K562 (cell line): ENCODE results near the gene VSIG4. TPM values are rescaled to one million over a fixed set of nuclear protein-coding genes. Genes with fewer than 3 reads are reported as not detected.

Experiments
- CHCHD3 ChIP-seq: fragments of 250-450 bp; sonication (Bioruptor Pico); IDR thresholded peaks from 2 replicates; pipeline ENCODE4 v2.1.2; 2022; ENCODE audit warnings: mild to moderate bottlenecking
- GTF2A2 ChIP-seq: IDR thresholded peaks from 2 replicates; pipeline ENCODE4 v1.6.1; 2016; ENCODE audit warnings: mild to moderate bottlenecking, missing genetic modification characterization, missing compliant biosample characterization
- GTF2E2 ChIP-seq: fragments of 200-800 bp; sonication (Bioruptor generic); IDR thresholded peaks from 2 replicates; pipeline ENCODE4 v1.6.1; 2016; ENCODE audit warnings: missing genetic modification characterization, missing compliant biosample characterization
- HDAC6 ChIP-seq: IDR thresholded peaks from 2 replicates; pipeline ENCODE4 v1.6.1; 2012; ENCODE audit warnings: low read depth, mild to moderate bottlenecking, control low read depth, inconsistent platforms, low read length, moderate library complexity
- MCM5 ChIP-seq: fragments of 450-650 bp; IDR thresholded peaks from 2 replicates; pipeline ENCODE4 v1.6.1; 2016; ENCODE audit warnings: low read depth
- NBN ChIP-seq: fragments of 450-650 bp; IDR thresholded peaks from 2 replicates; pipeline ENCODE4 v1.6.1; 2016; ENCODE audit warnings: low read depth, mild to moderate bottlenecking
- RBM14 ChIP-seq: fragments of 200-400 bp; formaldehyde crosslinking; IDR thresholded peaks from 2 replicates; pipeline ENCODE4 v1.6.1; 2018; ENCODE audit warnings: low read depth, mild to moderate bottlenecking, low read length, moderate library complexity, borderline replicate concordance; ENCODE audit not compliant: insufficient read depth
- REST ChIP-seq, 2 experiments: fragments of 450-650 bp; formaldehyde crosslinking in 1 of 2; IDR thresholded peaks; 2 replicates each; pipeline versions ENCODE4 v1.4.0 to v1.6.1; 2014 to 2020; ENCODE audit warnings: mild to moderate bottlenecking in 2 of 2, borderline replicate concordance in 1 of 2, low read depth in 1 of 2
- SMAD4 ChIP-seq: fragments of 250-450 bp; sonication (Bioruptor Pico); conservative IDR thresholded peaks from 2 replicates; pipeline ENCODE4 v1.8.0; 2021; ENCODE audit warnings: inconsistent platforms, mild to moderate bottlenecking, moderate library complexity
- SRSF7 ChIP-seq: fragments of 200-400 bp; formaldehyde crosslinking; optimal IDR thresholded peaks from 2 replicates; pipeline ENCODE3; 2017; ENCODE audit warnings: mild to moderate bottlenecking, low read depth, low read length
- TGIF2 ChIP-seq: sonication (generic); formaldehyde crosslinking; IDR thresholded peaks from 2 replicates; pipeline ENCODE4 v1.8.1; 2022; ENCODE audit warnings: mild to moderate bottlenecking, missing genetic modification reagents, moderate library complexity
- XRCC5 ChIP-seq: fragments of 200-400 bp; formaldehyde crosslinking; IDR thresholded peaks from 2 replicates; pipeline ENCODE4 v1.6.1; 2017; ENCODE audit warnings: low read depth, mild to moderate bottlenecking, low read length
- ZNF561 ChIP-seq: fragments of 450-650 bp; formaldehyde crosslinking; conservative IDR thresholded peaks from 2 replicates; pipeline ENCODE4 v1.4.0; 2020; ENCODE audit warnings: mild to moderate bottlenecking, moderate library complexity
- ZNF696 ChIP-seq: fragments of 250-450 bp; sonication (Bioruptor Pico); conservative IDR thresholded peaks from 2 replicates; pipeline ENCODE4 v1.4.0; 2020; ENCODE audit warnings: mild to moderate bottlenecking, moderate library complexity
- polyA plus RNA-seq, 8 experiments: library from polyadenylated mRNA; depleted of rRNA in 4 of 8; stranded (reverse) in 5 of 8; unstranded in 3 of 8; fragments of >200 nt; fragmentation: Nextera tagmentation in 2 of 8; fragmentation: Illumina TruSeq in 1 of 8; extraction: Ambion mirVana in 2 of 8; extraction: Trizol in 1 of 8; gene quantifications; 2 replicates each; pipeline versions ENCODE4 v1.2.1 to v1.2.3, GENCODE V29; 2011 to 2014; ENCODE audit warnings: inconsistent platforms in 1 of 8, missing spikeins in 1 of 8
- total RNA-seq, 7 experiments: library from RNA; depleted of rRNA in 6 of 7; stranded (reverse); fragments of >200 nt in 6 of 7; fragmentation: Illumina TruSeq in 2 of 7; extraction: Trizol in 2 of 7; gene quantifications; 2 replicates each; pipeline versions ENCODE4 v1.2.1 to v1.2.3, GENCODE V29; 2011 to 2021; ENCODE audit warnings: low replicate concordance in 1 of 7
- TF ChIP-seq, protein P1 (sequence below): fragments of 250-450 bp; sonication (Bioruptor Pico); IDR thresholded peaks from 2 replicates; pipeline ENCODE4 v1.5.0; 2021
- TF ChIP-seq, protein P2 (sequence below), 2 experiments: fragments of 450-650 bp; IDR thresholded peaks; 2 replicates each; pipeline ENCODE4 v1.6.1; 2018; ENCODE audit warnings: mild to moderate bottlenecking in 2 of 2, low read depth in 1 of 2; ENCODE audit not compliant: partially characterized antibody in 2 of 2

The VSIG4 gene
- total and polyA plus RNA-seq, 9 of the 15 experiments (the other 6 are each of a cell fraction or from before 2014, with no cell fraction given): 0.22 to 1.6 (median 0.46) TPM; not detected in 1

GRCh38 chrX:66021401-66021764 lies 18.5 kb downstream of the VSIG4 start (continued):
- TF ChIP-seq ZNF696 (CRISPR knock-in tag): 0 out of 2 replicates have a peak, but pooled peaks have one; percentile 1
- no peak for TF ChIP-seq SMAD4 (CRISPR knock-in tag)
- no peak for TF ChIP-seq MCM5
- no peak for TF ChIP-seq CHCHD3 (CRISPR knock-in tag)
- no peak for TF ChIP-seq ZNF561 (CRISPR knock-in tag)
- TF ChIP-seq RBM14: no peak
- no peak for TF ChIP-seq XRCC5
- no peak for TF ChIP-seq REST (IDR thresholded peaks at IDR 0.05; ENCODE audit: borderline replicate concordance)
- TF ChIP-seq REST (CRISPR knock-in tag; IDR thresholded peaks at IDR 0.05; ENCODE audit: low read depth): no peak
- TF ChIP-seq HDAC6: no peak
- no peak for TF ChIP-seq SRSF7
- no peak for TF ChIP-seq TGIF2
- 0 out of 2 replicates have a peak, but pooled peaks have one; percentile 3 for TF ChIP-seq NBN
- TF ChIP-seq, protein P1, sequence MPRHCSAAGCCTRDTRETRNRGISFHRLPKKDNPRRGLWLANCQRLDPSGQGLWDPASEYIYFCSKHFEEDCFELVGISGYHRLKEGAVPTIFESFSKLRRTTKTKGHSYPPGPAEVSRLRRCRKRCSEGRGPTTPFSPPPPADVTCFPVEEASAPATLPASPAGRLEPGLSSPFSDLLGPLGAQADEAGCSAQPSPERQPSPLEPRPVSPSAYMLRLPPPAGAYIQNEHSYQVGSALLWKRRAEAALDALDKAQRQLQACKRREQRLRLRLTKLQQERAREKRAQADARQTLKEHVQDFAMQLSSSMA (CRISPR knock-in tag): 0 out of 2 replicates have a peak, but pooled peaks have one; percentile 47
- TF ChIP-seq, protein P2, sequence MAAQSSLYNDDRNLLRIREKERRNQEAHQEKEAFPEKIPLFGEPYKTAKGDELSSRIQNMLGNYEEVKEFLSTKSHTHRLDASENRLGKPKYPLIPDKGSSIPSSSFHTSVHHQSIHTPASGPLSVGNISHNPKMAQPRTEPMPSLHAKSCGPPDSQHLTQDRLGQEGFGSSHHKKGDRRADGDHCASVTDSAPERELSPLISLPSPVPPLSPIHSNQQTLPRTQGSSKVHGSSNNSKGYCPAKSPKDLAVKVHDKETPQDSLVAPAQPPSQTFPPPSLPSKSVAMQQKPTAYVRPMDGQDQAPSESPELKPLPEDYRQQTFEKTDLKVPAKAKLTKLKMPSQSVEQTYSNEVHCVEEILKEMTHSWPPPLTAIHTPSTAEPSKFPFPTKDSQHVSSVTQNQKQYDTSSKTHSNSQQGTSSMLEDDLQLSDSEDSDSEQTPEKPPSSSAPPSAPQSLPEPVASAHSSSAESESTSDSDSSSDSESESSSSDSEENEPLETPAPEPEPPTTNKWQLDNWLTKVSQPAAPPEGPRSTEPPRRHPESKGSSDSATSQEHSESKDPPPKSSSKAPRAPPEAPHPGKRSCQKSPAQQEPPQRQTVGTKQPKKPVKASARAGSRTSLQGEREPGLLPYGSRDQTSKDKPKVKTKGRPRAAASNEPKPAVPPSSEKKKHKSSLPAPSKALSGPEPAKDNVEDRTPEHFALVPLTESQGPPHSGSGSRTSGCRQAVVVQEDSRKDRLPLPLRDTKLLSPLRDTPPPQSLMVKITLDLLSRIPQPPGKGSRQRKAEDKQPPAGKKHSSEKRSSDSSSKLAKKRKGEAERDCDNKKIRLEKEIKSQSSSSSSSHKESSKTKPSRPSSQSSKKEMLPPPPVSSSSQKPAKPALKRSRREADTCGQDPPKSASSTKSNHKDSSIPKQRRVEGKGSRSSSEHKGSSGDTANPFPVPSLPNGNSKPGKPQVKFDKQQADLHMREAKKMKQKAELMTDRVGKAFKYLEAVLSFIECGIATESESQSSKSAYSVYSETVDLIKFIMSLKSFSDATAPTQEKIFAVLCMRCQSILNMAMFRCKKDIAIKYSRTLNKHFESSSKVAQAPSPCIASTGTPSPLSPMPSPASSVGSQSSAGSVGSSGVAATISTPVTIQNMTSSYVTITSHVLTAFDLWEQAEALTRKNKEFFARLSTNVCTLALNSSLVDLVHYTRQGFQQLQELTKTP (IDR thresholded peaks at IDR 0.05; ENCODE audit: low read depth in 1 of 2, partially characterized antibody in 2 of 2): peak in 1 of 2 experiments; percentile 6
- no peak for TF ChIP-seq GTF2A2 (tag)
- TF ChIP-seq GTF2E2 (tag): no peak
